ENCODE data around the gene DLGAP3.
"Not testable (repeated sequence)": the region's sequence is repeated elsewhere in the genome, so short reads cannot be mapped to it uniquely, and the experiment has no call there.

Gene DLGAP3

DNA sequence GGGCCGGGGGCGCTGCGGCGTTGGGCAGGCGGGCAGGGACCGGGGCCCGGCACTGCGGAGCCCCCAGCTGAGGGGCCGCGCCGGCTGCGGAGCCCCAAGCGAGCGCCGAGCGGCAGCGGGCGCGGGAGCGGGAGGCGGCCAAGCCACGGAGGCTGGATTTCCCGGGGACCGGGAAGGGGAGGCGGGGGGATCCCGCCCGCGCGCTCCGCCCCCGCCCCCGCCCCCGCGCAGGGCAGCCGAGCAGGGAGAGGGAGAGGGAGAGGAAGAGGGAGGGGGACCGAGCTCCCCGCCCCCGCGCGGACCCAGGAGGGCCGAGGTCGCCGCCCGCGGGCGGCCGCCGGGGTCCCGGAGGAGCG lies at the start of gene DLGAP3:
Gene DLGAP3, minus strand, starts transcription at position 154 of the 356 bp plus-strand sequence. CDS start 24,267 bp downstream, outside the sequence.
- DNase-seq (ENCODE audit: low spot score), result peak; percentile 45

DNA sequence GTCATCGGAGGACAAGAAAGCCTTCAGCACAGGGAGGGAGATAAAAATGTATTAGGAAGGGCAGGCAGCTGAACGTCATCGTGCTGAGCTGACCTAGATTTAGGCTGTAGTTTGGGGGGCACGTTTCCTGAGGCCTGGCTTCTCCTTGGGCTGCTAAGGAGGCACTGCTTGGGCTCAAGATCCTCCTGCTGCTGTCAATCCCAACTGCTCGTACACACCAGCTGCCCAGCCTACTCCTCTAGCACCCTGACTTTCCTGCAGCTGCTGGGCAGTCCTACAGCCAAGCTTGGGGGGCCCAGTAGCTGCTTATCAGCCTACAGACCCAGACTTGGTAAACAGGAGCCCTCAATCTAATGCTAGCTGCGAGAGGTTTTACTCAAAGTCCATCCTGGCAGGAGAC lies 49.5 kb upstream of the DLGAP3 start:
- DNase-seq (ENCODE audit: low spot score), result no peak

DNA sequence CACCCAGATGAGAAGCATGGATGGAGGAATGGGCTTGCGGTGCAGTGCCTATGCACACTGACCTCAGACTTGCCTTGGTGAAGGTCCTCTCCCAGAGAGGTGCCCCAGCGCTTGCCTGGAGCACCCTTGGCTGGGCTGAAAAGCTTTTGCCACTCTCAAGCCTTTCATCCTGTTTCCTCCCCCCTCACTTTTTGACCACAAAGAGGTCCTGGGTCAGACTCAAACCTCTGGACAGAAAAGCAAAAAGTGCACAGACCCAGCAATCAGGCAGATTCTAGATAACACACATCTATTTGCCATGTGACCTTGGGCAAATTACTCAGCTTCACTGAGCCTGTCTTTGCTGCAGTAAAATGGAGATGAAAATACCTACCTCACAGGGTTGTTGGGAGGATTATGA lies 48.4 kb upstream of the DLGAP3 start:
- no peak for DNase-seq (ENCODE audit: low spot score)

GRCh38 chr1:34977210-34977471 lies 47.7 kb upstream of the DLGAP3 start:
- no peak for DNase-seq (ENCODE audit: low spot score)

- DNase-seq (ENCODE audit: low spot score), result no peak
Observed at GRCh38 chr1:34976384-34977209, 47.1 kb upstream of the DLGAP3 start.

DNA sequence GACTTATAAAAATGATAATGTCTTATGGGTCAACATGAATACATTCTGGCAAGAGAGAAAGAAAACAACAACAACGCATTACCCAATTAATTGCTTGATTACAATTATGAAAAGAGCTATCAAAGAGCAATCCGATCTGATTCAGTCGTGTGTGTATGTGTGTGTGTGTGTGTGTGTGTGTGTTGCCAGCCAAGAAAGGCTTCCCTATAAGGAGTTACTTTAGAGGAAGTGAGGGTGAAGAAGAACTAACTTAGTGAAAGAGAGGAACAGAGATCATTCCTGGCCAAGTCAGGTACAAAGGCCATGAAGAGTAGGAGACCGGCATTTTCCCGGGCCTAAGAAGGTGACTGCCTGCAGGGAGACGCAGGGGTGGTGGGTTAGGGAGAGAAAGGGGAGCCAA lies 46.3 kb upstream of the DLGAP3 start:
- DNase-seq (ENCODE audit: low spot score), result no peak

DNA sequence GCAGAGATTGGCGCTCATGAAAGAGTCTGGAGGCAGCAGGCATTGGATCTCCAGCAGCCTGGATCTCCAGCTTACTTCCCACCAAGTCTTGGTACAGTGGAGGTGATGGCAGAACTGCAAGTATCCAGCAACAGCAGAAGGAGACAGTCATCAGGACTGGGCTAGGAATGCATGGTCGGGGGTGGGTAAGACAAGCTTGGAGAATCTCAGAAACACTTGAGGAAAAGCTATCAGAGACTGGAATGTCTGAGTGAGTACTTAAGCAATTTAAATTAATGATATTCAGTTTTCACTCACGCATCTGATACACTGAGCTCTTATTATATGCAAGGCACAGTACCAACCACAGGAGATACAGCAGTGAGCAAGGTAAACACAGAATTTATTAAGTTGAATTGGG lies 45.9 kb upstream of the DLGAP3 start:
- DNase-seq (ENCODE audit: low spot score), result no peak

GRCh38 chr1:34974626-34975025 lies 45.2 kb upstream of the DLGAP3 start:
- DNase-seq (ENCODE audit: low spot score), result no peak

GRCh38 chr1:34973326-34973725 lies 43.9 kb upstream of the DLGAP3 start:
- DNase-seq (ENCODE audit: low spot score), result no peak

- DNase-seq (ENCODE audit: low spot score), result no peak
Observed at GRCh38 chr1:34970829-34971228, 41.4 kb upstream of the DLGAP3 start.

GRCh38 chr1:34970220-34970735 lies 40.8 kb upstream of the DLGAP3 start:
- no peak for DNase-seq (ENCODE audit: low spot score)

DNA sequence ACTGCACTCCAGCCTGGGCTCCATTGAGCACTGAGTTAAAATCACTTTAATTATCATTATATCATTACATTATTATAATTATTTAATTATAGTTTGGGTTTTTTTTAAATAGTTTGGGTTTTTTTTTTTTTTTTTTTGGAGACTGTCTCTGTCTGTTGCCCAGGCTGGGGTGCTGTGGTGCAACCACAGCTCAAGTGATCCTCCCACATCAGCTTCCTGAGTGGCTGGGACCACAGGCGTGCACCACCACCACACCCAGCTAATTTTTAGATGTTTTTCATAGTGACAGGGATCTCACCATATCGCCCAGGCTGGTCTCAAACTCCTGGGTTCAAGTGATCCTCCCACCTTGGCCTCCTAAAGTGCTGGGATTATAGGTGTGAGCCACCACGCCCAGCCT lies 38.8 kb upstream of the DLGAP3 start:
- not testable (repeated sequence) for DNase-seq (ENCODE audit: low spot score)

GRCh38 chr1:34967672-34968071 lies 38.2 kb upstream of the DLGAP3 start:
- DNase-seq (ENCODE audit: low spot score), result not testable (repeated sequence)

GRCh38 chr1:34965597-34965996 lies 36.1 kb upstream of the DLGAP3 start:
- DNase-seq (ENCODE audit: low spot score), result no peak

GRCh38 chr1:34950428-34950827 lies 21.0 kb upstream of the DLGAP3 start:
- DNase-seq (ENCODE audit: low spot score), result no peak

DNA sequence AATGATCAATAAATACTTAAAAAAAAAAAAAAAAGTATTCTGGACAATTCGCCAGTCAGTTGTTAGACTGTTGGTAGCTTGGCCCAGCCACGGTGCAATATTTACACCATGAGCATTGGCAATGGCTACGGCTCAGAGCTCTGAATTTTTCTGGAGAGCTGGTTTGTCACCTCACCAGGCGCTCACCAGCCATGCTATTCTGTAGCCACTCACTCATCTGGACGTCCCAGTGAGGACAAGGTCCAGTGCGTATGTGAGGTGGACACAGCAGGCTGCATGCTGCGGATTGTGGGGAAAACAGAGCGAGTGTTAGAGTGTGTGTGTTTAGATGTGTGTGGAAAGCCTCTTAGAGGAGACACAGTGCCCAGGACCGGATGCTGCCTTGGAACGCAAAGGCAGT lies 19.3 kb upstream of the DLGAP3 start:
- not testable (repeated sequence) for DNase-seq (ENCODE audit: low spot score)

GRCh38 chr1:34947641-34948314 lies 18.3 kb upstream of the DLGAP3 start:
- not testable (repeated sequence) for DNase-seq (ENCODE audit: low spot score)

GRCh38 chr1:34946211-34946610 lies 16.8 kb upstream of the DLGAP3 start:
- no peak for DNase-seq (ENCODE audit: low spot score)

DNA sequence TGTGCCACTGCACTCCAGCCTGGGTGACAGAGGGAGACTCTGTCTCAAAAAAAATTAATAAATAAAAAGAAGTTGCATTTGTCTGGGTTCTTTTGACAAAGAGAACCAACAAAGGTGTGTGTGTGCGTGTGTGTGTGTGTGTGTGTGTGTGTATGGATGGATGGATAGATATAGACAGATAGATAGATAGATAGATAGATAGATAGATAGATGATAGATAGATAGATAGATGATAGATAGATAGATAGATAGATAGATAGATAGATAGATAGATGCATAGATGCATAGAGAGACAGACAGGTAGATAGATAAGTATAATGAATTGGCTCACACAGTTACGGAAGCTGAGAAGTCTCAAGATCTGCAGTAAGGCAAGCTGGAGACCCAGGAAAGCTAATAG lies 12.3 kb upstream of the DLGAP3 start:
- DNase-seq (ENCODE audit: low spot score), result not testable (repeated sequence)

DNA sequence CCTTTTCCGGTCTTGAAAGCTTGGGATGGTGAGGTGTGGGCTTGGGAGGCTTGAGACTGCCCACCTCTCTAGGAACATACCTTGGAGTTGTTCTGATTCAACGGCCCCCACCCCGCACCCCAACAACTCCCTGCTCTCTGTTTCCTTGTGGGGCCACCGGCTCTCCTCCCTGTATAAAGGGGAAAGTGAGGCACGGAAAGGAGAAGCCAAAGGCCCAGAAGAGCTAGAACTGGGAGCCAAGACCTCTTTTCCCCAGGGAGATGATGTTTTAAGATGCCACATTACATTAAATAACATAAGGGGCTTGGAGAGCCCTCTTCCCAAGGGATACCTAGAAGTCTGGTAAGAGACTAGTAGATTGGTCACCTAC lies 1.2 kb upstream of the DLGAP3 start:
- DNase-seq (ENCODE audit: low spot score), result no peak

- no peak for DNase-seq (ENCODE audit: low spot score)
Observed at GRCh38 chr1:34929853-34930701, 627 bp upstream of the DLGAP3 start.

- DNase-seq (ENCODE audit: low spot score), result no peak
Observed at GRCh38 chr1:34928699-34929496, 552 bp downstream of the DLGAP3 start.
